ENCODE results near the gene KIF20B.

KIF20B gene, protein sequence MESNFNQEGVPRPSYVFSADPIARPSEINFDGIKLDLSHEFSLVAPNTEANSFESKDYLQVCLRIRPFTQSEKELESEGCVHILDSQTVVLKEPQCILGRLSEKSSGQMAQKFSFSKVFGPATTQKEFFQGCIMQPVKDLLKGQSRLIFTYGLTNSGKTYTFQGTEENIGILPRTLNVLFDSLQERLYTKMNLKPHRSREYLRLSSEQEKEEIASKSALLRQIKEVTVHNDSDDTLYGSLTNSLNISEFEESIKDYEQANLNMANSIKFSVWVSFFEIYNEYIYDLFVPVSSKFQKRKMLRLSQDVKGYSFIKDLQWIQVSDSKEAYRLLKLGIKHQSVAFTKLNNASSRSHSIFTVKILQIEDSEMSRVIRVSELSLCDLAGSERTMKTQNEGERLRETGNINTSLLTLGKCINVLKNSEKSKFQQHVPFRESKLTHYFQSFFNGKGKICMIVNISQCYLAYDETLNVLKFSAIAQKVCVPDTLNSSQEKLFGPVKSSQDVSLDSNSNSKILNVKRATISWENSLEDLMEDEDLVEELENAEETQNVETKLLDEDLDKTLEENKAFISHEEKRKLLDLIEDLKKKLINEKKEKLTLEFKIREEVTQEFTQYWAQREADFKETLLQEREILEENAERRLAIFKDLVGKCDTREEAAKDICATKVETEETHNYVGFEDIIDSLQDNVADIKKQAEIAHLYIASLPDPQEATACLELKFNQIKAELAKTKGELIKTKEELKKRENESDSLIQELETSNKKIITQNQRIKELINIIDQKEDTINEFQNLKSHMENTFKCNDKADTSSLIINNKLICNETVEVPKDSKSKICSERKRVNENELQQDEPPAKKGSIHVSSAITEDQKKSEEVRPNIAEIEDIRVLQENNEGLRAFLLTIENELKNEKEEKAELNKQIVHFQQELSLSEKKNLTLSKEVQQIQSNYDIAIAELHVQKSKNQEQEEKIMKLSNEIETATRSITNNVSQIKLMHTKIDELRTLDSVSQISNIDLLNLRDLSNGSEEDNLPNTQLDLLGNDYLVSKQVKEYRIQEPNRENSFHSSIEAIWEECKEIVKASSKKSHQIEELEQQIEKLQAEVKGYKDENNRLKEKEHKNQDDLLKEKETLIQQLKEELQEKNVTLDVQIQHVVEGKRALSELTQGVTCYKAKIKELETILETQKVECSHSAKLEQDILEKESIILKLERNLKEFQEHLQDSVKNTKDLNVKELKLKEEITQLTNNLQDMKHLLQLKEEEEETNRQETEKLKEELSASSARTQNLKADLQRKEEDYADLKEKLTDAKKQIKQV (N-terminal part only)

DNA sequence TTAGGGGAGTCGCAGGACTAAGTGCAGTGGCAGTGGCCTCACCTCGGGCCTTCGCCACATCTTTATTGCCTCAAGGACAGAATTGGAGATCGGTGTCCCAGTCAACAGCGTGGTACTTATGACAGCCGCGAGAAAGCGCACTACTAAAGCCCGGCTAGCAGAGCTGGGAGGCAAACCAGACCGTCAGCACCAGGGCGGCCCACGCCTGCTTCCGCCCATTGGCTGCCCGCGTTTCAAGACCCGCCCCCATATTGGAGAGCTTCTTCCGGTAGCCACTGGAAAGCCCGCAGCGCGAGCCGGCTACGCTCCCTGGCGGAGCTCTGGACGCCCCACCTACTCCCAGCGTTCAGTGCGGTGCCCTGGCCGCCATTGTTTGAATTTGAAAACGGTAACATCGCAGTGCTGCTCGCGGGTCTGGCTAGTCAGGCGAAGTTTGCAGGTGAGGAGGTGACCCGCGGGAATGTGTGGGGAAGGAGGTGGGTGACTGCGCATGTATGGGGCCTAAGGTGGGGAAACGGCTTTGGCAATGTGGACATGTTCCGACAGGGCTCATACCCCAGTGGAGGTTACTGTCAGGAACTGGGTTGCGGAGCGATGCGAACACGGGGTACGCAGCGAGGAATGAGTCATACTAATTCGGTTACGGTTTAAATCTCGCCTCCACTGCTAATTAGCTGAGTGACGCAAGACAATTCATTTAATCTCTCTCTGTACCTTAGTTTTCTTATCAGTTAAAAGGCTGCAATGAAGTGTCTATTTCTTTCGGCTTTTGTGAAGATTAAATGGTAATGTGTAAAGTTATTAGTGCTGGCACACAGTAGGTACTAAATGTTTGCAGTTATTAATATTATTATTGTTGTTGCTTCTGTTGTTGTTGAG is at the start of gene KIF20B:
Gene KIF20B, plus strand, starts transcription at position 349 of the 879 bp plus-strand sequence. CDS start 3,705 bp downstream, outside the sequence.
- DNase-seq = peak; percentile 96

DNA sequence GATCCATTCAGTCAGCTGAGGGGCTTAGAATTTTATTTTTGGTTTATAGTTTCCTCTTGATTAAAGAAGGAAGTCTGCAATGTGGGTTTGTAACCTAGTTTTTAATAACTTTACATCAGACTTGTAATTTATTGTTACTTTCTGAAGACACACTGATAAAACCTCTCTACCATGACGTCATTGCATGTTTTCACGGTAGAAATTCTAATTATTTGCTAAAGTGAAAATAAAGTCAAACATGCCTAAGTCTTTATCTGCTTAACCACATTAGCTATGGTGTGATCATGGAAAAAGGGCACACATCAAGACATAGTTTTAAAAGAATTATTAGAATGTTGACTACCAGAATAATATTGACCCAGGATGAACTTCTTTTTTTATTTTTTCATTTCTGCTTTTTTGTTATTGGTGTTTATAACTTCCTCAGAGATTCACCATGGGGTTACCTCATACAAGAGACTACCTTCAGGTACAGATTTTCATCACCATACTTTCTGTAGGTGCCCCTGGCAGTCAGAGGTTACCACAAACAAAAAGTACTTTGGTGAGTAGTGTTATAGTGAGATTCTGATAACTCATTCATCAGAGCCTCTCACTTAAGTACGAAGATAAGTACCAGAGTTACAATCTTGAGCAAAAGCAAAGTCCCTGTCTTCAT is 49.3 kb upstream of the KIF20B start:
- DNase-seq = no peak

DNA sequence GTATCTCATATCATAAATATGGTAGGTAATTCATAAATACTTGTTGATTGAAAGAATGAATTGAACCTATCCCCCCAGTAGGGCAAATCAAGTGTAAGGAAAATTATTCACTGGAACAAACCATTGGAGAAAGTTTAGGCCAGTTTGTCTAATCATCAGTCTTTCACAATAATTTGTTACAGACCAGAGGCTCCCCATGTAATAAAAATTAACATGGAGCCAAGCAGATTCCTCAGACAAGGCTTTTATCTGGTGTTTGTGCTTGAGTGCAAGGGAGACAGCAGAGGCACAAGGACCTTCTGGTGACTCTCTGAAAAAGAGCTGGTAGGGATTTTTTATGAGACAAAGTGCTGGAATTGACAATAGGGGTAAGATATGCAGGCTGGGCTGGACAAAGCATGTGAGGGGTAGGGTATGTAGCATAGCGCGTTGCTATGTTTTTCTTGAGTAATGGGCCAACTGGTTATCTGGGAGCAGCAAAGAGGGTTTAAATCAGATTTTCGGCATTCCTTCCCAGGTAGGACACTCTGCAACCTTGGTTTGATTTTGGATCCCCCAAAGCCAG is 48.5 kb upstream of the KIF20B start:
- no peak for DNase-seq

DNA sequence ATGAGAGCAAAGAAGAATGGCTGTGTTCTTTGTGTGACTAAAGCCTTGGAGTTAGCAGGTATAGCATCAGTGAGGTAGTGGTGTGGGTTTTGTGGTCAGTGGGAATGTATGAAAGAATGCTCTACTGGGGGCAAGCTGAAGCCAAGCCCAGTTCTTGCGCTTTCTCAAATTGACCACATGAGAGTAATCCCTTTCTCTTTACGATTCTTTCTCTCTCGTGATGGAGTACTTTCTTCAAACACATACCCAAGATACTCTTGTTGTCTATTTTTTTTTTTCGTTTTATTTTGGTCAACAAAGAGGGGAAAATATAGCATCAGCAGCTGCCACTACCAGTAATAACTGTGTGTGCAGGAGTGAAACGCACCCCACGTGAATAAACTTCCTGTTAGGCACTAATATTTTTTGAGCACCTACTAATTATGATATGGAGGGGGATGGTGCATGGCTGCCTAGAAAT is 48.0 kb upstream of the KIF20B start:
- DNase-seq = no peak

DNA sequence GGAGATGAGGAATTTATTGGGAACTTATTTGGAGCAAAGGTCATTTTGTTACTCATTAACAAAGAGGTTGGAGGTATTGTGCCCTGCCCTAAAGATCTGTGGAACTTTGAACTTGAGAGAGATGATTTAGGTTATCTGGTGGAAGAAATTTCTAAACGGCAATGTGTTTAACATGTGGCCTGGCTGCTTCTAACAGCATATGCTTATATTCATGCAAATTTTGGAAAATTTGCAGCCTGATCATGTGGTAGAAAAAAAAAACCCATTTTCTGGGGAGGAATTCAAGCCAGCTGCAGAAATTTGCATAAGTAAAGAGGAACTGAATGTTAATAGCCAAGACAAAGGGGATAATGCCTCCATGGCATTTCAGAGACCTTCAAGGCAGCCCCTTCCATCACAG is 45.7 kb upstream of the KIF20B start:
- no peak for DNase-seq

DNA sequence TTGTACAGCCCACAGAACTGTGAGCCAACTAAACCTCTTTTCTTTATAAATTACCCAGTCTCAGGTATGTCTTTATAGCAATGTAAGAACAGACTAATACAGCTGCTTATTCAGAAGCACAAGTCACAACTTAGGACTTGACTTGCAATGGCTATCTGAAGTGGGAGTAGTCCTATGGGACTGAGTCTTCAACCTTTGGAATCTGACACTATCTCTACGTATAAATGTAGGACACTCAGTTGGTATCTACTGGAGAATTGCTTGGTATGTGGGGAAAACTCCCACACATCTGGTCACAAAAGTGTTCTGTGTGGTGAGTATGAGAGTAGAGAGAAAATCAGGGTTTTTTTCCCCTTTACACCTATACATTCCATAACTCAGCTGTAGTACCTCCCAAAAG is 44.1 kb upstream of the KIF20B start:
- DNase-seq = no peak

DNA sequence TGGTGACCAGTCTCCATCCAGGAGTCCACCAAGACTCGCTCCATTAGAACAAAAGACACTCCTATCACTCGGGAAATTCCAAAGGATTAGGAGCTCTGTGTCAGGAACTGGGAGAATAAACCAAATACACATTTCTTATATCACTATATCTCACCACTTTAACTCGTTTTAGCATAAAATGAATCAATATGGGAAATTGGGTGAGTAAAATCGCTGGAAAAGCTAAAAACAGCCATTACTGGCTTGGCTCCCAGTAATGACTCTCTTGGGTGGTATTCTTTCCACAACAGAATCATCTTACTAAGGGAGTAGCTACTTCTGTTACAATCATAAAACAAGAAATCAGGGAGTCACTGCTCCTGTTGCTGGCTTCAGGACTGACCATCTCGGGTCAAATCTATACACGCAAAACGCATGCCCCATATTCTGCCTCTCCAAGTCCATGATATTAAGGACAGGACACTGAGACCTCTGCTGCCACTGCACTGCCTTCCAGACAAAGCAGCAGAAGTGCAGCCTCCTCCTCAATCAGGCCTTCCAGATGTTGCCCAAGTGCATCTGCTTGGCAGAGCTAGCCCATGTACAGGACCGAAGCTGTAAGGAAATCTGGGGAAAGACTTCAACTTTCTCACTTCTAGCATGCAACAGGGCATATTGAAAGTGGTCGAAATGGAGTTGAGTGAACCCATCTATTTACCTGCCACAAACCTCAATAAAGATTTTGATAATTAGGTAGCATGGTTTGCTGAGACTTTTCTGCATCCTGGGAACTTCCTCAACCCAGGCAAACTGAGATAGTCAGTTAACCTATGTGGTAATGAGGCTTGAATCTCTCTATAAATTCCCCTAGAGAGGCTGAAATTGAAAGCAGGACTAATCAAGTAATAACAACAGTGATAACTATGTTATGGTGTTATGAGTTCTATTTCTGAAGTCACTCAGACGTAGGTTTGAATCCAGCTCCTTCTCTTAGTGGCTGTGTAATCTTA is 42.0 kb upstream of the KIF20B start:
- no peak for DNase-seq

DNA sequence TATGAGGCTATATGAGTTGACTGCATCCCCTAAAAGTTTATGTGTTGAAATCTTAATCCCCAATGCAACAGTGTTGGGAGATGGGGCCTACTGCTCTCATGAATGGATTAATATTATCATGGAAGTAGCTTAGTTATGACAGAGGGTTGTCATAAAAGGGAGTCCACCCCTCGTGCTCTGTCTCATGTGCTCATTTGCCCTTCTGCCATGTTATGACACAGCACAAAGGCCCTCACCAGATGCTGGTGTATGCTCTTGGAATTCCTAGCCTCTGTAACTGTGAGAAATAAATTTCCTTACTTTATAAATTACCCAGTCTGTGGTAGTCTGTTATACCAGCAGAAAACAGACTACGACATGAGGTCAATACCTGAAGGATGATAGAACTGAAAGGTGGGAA is 38.8 kb upstream of the KIF20B start:
- no peak for DNase-seq

DNA sequence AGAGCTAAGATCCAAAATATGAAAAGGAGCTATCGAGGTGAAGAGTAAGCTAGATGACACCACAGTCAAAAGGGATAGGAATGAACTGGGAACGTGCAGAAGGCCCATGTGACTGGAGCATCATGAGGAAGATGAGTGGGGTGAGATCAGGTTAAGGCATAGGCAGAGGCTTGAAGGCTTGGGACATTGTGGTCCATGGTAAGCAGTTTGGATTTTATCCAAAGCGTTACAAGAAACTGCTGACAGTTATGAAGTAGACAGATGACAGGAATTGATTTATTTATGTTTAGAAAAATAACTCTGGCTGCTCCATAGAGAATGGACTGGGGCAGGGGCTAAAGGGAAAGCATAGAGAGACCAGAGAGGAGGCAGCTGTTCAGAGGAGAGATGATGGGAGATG is 38.2 kb upstream of the KIF20B start:
- no peak for DNase-seq

DNA sequence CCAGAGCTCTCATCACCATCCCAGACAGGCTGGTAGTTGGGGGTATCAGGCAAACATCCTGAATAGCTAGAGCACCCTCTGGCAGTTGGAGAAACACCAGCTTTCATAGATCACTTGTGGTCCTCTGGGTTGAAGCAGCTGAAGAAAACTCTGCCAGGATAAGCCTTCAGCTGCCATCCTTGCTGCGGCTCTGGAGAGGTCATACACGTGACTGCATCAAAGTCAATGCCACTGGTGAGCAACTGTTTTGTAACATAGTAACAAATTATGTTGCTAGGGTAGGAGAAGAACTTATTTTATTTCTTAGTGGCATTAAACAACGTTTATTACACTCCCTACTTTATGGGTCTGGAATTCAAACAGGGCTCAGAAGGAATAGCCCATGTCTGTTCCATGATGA is 37.2 kb upstream of the KIF20B start:
- no peak for DNase-seq

DNA sequence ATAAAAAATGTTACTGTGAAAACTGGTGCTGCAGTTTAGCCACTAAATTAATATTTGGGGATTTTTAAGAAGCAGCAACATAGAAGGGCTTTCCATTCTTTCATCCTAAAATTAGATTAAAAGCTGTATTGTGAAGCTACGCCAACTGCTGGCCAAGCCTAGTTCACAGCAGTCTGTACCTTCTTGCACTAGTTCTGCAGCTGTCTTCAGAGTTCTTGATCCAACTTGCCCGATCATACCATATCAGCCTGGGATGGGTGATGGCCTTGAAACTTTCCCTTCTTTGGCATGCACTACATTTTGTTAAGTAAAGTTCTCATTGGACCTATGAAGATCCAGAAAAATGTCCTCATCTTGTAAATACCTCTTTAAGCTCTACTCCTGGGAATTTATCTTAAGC is 36.1 kb upstream of the KIF20B start:
- DNase-seq = no peak

DNA sequence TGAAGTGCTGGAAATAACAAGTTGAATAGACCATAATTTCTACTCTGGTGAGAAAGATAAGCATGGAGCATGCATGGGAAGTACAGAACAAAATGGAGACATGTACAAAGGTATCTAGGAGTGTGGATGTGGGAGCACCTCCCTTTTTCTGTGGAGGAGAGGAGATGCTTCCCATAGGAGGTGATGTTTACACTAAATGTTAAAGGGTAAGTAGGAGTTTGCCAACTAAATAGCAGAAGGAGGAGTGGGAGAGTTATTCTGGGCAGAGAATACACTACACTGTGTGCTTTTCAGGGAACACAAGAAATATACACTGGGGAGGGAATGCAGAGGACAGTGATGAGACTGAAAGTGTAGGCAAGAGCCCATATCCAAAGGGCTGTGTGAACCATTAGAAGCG is 35.3 kb upstream of the KIF20B start:
- no peak for DNase-seq

DNA sequence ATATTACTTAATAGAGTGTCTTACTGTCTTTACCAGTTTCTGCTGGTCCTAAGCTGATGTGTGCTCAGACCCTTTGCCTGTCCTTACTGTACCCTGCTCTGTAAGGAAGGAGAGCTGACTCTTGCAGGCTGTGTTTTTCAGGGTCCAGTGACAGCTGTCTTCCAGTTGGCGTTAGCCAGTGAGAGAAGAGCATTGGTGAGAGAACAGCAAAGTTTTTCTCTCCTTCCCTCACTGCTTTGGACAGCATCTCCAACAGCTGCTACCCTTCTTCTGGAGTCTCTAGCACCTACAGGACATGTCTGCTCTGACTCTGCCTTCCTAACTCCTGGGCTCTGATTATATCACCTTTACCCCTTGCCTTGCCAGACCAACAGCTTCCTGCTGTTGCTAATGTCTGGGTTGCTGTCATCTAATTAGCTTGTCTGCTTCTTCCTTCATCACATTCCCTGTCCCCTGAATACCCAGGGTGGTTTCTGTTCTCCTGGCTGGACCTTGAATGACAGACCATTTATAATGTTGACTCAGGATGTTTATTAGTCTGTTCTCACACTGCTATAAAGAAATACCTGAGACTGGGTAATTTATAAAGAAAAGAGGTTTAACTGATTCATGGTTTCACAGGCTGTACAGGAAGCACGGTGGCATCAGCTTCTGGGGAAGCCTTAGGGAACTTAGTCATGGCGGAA is 32.9 kb upstream of the KIF20B start:
- no peak for DNase-seq

DNA sequence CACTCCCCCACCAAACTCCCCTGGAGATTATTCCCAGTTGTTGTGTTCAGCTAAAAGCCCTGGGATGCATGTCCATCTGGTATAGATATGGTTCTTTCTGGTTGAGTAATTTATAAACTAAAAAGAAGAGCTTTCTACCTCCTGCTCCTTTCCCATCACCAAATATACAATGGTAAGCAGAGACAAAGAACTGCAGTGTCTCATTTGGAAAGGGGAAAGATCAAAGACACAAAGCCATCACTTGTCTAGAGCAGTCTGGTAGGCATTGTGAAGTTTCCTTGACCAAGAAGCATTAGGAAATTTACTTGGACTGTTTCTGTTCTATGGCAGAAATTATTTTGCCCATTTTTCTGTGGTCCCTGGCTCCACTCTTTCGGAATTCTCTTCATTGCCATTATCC is 31.4 kb upstream of the KIF20B start:
- DNase-seq = no peak

DNA sequence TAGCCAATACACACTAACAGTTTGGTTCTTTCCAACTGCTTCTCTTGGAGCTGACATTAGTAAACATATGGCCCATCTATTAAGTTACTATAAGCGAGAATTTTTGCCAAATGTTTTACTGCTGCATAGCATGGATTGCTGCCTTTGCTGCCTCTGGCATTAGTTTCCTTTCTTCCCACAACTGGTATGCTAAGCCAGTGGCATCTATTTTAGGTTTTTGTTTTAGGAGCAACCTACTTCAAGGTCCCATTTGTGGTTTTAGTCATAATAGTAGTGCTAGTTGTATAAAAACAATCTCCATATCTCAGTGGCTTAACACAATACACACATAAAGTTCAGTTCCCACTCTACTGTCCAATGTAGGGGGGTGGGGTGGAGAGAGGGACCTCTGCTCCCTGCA is 30.5 kb upstream of the KIF20B start:
- DNase-seq = no peak

DNA sequence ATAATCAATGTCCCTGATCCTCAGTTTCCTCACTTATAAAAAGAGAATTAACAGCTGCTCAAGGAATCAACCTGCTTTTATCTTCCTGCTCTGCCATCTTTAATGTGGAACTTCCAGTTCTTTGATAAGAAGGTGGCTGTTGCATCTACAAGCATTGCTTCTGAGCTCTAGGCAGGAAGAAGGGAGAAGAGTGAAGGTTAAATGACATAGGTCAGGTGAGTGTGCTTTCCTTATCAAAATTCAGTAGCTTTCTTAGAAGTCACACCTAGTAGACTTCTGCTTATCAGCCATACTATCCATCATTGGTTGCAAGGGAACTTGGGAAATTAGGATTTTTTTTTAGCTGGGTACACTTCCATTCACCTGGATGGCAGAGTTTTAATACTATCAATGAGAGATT is 24.0 kb upstream of the KIF20B start:
- DNase-seq = no peak

DNA sequence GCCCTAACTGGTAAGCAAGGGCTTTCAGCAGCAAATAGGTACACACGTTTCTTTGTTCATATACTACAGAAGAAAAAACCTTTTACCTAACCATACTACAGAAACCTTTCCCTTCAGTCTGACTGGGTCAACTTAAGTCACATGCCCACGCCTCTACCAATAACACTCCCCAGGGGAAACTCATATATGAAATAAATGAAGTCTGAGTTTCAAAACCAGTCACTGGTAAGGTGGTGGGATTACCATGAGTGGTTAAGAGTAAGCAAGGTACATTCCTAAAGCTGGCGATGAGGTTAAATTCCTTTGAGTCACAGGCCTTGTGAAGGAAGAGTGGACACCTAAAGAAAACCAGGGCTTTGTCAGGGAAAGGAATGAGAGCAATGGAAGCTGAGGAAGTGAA is 21.4 kb upstream of the KIF20B start:
- DNase-seq = no peak

DNA sequence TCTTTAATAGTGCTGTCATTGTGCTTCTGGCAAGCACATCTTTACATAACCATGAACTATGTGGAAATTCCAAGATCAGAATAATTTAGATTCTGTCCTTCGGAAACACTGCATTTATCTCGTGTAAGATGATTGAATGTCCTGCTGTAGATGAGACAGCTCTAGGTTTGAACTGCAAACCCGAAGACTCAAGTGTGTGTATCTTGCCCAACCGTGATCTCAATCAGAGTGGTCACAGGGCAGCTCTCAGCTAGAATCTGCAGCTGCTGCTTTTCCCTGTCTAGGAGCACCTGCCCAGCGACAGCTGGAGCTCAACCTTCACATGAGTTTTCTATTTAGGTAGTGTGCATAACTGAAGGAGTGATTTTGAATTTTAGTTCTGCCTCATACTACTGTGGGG is 17.5 kb upstream of the KIF20B start:
- DNase-seq = no peak

DNA sequence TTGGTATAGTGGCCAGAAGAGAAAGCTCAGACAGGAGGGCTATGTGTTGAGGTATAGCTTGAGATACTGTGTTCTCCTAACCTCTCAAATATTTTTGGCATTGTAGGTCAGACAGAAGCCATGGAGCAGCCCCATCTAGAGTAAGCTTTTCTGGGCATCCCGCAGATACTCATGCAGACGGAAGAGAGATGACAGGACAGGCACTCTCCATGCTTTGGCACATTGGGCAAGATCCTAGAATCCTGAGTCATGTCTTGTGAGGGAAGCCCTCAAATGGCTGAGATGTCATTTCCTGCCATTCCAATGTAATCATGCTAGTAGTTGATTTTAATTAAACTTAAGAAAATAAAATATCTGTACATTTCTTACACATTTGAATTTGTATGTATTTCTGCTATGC is 16.8 kb upstream of the KIF20B start:
- no peak for DNase-seq

Measured in CD4-positive, alpha-beta T cell treated with Interleukin-21 for 1 hour (primary cell).